Right cardiac atrium (tissue), 5 donors: ENCODE measurements around the gene VWA7. TPM values are rescaled to one million over a fixed set of nuclear protein-coding genes. Genes with fewer than 3 reads are reported as not detected.

ENCODE experiments used
- ATAC-seq, 2 donors: fragments of 200-7000 bp; cut with Tn5 transposase; one replicate each; pipeline versions ENCODE4 v1.8.0 to v1.9.1; 2020; ENCODE audit warnings: moderate library complexity in 2 of 2, mild to moderate bottlenecking in 1 of 2
- DNase-seq, 3 donors: peaks; one replicate each; pipeline ENCODE4 v3.0.0-alpha.2; 2020
- H3K27ac ChIP-seq: one replicate; pipeline ENCODE4 v1.5.1; 2013; ENCODE audit warnings: mild to moderate bottlenecking, low read length, control low read depth, moderate library complexity
- H3K27me3 ChIP-seq: one replicate; pipeline ENCODE4 v1.6.1; 2013; ENCODE audit not compliant: control insufficient read depth, insufficient read depth
- H3K4me1 ChIP-seq: one replicate; pipeline ENCODE4 v1.6.1; 2013; ENCODE audit warnings: low read length; ENCODE audit not compliant: control insufficient read depth, insufficient read depth
- H3K4me3 ChIP-seq: one replicate; pipeline ENCODE4 v1.5.1; 2013; ENCODE audit warnings: low read length, control low read depth
- H3K9me3 ChIP-seq: one replicate; pipeline ENCODE4 v1.6.1; 2013; ENCODE audit warnings: low read length; ENCODE audit not compliant: control insufficient read depth
- whole genome bisulfite sequencing: extraction: QIAGEN DNeasy Blood & Tissue Kit; methylation state at CpG from one replicate; pipeline ENCODE4 v1.1.7; 2013; 5-methylcytosine and 5-hydroxymethylcytosine counted together
- intact Hi-C, 4 donors: fragments of 100-400 bp; cut with DNase I; formaldehyde crosslinking; loops; one replicate each; pipeline versions ENCODE4 v1.11.0 to v1.14.0; 2022 to 2023
- polyA plus RNA-seq: library from polyadenylated mRNA; stranded (reverse); fragments of 200-250 nt; gene quantifications from one replicate; pipeline ENCODE4 v1.2.3, GENCODE V29; 2013
- total RNA-seq, 4 donors: library from RNA; stranded (reverse); fragmentation: NEBNext Ultra II Directional; extraction: Animal tissue kit (Norgen Biotek cat#: 25700); gene quantifications; one replicate each; pipeline ENCODE4 v1.2.1, GENCODE V29; 2021
- donor health status: healthy with polysubstance abuse.
- donor health status: DM: no; HTN: yes; CAD: no.
- donor health status: DM: no; HTN: no; CAD: no.
- donor health status: DM: no; HTN: yes; CAD: no; lungs with severe emphysema.
- donor health status: DM: yes; HTN: yes; CAD: no.

The VWA7 gene
- total and polyA plus RNA-seq, 5 donors, result 3.2 to 12.8 (median 7.0) TPM

- WGBS, result 84% methylated on average over 3 of the region's 3 CpGs
- intact Hi-C loops, result loop anchor here in 1 of 4 donors (5.0 kb wide), 1 partner anchor 49 kb away; no protein-coding TSS in a partner anchor
- no peak for ATAC-seq
These were observed 34.2 kb downstream of the VWA7 start for GRCh38 chr6:31742894-31743293.

DNA sequence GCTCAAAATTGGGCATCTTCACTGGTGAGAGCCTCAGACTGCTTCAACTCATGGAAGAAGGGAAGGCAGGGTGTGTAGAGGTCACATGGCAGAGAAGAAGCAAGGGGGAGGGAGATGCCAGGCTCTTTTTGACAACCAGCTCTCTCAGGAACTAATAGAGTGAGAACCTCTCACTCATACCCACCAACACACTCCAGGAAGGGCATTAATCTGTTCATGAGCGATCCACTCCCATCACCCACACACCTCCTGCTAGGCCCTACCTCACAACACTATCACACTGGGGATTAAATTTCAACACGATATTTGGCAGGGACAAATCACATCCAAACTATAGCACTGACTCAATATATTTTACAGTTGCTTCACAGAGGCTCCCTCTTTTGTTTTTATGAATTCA is 35.3 kb downstream of the VWA7 start:
- Histone ChIP-seq H3K9me3 (no peaks in the 10 kb centered on the region), H3K27ac (no peak overlapping the region), H3K27me3 (no peaks in the 10 kb centered on the region), H3K4me3 (no peak overlapping the region), H3K4me1 (peaks cover 1% of the 10 kb centered on the region)
- intact Hi-C loops, result loop anchor here in 1 of 4 donors (5.0 kb wide), 1 partner anchor 50 kb away; no protein-coding TSS in a partner anchor
- ATAC-seq (no peak), DNase-seq (no peak)
- 82% methylated on average over 2 of the region's 2 CpGs for WGBS

More at GRCh38 chr6:31742894-31743293, 34.2 kb downstream of the VWA7 start:
- Histone ChIP-seq H3K27me3 (no peaks in the 10 kb centered on the region), H3K4me3 (no peak overlapping the region), H3K4me1 (no peaks in the 10 kb centered on the region), H3K27ac (no peak overlapping the region), H3K9me3 (no peaks in the 10 kb centered on the region)
- no peak for DNase-seq

- Histone ChIP-seq H3K4me3 (peak overlapping the region; percentile 66), H3K27ac (peak overlapping the region; percentile 46), H3K4me1 (peaks cover 3% of the 10 kb centered on the region), H3K9me3 (no peaks in the 10 kb centered on the region), H3K27me3 (no peaks in the 10 kb centered on the region)
- peak in 2 of 3 donors; percentile 62 to 72 for DNase-seq
- peak in 1 of 2 donors; percentile 1 for ATAC-seq
- 15% methylated on average over 29 of the region's 29 CpGs for WGBS
- intact Hi-C loops, result loop anchor here in 1 of 4 donors (5.0 kb wide), 1 partner anchor 52 kb away; no protein-coding TSS in a partner anchor
These were observed 36.5 kb downstream of the VWA7 start for GRCh38 chr6:31740397-31741223.

DNA sequence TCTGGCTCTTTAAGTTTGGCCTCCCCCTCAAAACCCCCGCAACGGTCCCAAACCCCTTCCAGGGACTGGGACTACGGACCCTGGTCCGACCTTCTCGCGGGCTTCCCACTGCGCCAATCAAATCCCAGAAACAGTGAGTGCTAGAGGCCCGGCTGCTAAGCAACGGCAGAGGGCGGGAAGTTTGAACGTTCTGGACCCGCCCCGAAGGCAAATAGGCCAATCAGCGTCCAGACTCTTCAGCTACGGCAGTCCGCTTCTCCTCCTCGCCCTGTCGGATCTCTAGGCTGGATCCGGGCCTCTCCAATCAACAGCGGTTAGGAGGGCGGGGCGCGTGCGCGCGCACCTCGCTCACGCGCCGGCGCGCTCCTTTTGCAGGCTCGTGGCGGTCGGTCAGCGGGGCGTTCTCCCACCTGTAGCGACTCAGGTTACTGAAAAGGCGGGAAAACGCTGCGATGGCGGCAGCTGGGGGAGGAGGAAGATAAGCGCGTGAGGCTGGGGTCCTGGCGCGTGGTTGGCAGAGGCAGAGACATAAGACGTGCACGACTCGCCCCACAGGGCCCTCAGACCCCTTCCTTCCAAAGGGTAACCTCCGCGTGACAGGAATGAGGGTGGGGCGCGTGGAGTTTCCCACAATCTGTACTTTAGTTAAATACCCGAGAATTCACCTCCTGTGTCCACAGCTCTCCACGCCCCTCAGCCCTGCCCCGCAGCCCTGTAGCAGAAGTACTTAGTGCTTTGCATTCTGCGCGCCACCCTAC is 37.3 kb downstream of the VWA7 start, which contains the start of gene MSH5:
MSH5 (plus strand) TSS at position 367 of the 758 bp plus-strand sequence. CDS start 462 bp downstream, outside the sequence.
- H3K27ac ChIP-seq, result peak within 1 kb of the TSS; percentile 46

GRCh38 chr6:31737991-31738979 is 38.8 kb downstream of the VWA7 start:
- 24% methylated on average over 6 of the region's 6 CpGs for WGBS
- Histone ChIP-seq H3K9me3 (no peaks in the 10 kb centered on the region), H3K27me3 (no peaks in the 10 kb centered on the region), H3K27ac (peak overlapping the region; percentile 34), H3K4me1 (peaks cover 9% of the 10 kb centered on the region), H3K4me3 (no peak overlapping the region)
- DNase-seq, result peak in 1 of 3 donors; percentile 77
- ATAC-seq, result peak in 1 of 2 donors; percentile 7
- intact Hi-C loops, result loop anchor here in 2 of 4 donors (5.0 to 10.0 kb wide), 2 partner anchors 34 to 97 kb away; no protein-coding TSS in a partner anchor

More for the DNA sequence above, 37.3 kb downstream of the VWA7 start, which contains the start of gene MSH5:
- Histone ChIP-seq H3K4me3 (peak within 1 kb of the TSS; percentile 66), H3K9me3 (no peaks in the 10 kb centered on the region), H3K4me1 (peaks cover 3% of the 10 kb centered on the region), H3K27me3 (no peaks in the 10 kb centered on the region)
- peak; percentile 98 to 99 (median 99) for DNase-seq
- intact Hi-C loops, result loop anchor here in 3 of 4 donors (5.0 to 10.0 kb wide), 3 partner anchors 32 to 95 kb away; no protein-coding TSS in a partner anchor
- WGBS, result under 1% methylated on average over 58 of the region's 58 CpGs
- ATAC-seq, result peak; percentile 95 to 96

DNA sequence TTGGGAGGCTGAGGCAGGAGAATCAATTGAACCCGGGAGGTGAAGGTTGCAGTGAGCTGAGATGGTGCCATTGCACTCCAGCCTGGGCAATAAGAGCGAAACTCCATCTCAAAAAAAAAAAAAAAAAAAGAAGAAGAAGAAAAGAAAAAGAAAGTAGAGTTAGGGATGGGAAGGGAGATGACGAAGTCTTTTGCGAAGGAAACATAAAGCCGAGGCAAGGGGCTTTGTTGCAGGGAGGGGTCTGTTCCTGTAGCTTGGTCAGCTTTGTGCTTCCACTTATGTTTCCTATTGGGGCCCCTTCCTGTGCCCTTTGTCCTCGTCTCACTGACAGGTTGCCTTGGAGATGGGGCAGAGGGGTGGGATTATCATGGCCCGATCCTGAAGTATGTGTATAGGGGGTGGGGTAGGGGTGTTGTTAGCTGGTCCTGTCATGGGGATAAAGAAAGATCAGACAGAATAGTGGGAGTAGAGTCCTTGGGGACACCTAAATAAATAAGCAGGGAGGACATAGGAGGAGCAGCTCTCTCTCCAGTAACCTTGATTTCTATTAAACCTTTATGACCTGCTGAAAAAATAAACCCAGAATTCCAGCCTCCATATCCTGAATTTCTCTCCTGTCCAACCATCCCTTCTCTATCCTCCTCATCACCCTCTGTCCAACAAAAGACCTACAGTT is 39.7 kb downstream of the VWA7 start:
- 50% methylated on average over 7 of the region's 7 CpGs for WGBS
- peaks cover 9% of the 10 kb centered on the region for H3K4me1 ChIP-seq
- no peak for ATAC-seq
- intact Hi-C loops, result loop anchor here in 2 of 4 donors (5.0 to 10.0 kb wide), 2 partner anchors 35 to 97 kb away; no protein-coding TSS in a partner anchor
- H3K9me3 ChIP-seq, result no peaks in the 10 kb centered on the region
- H3K27me3 ChIP-seq, result no peaks in the 10 kb centered on the region
- H3K27ac ChIP-seq, result peak overlapping the region; percentile 37
- DNase-seq, result no peak
- H3K4me3 ChIP-seq, result no peak overlapping the region

- no peaks in the 10 kb centered on the region for H3K9me3 ChIP-seq
- H3K27me3 ChIP-seq, result no peaks in the 10 kb centered on the region
- H3K4me1 ChIP-seq, result peaks cover 9% of the 10 kb centered on the region
- no peak for ATAC-seq
- peak overlapping the region; percentile 86 for H3K4me3 ChIP-seq
- 37% methylated on average over 10 of the region's 10 CpGs for WGBS
- peak overlapping the region; percentile 49 for H3K27ac ChIP-seq
- DNase-seq, result peak in 2 of 3 donors; percentile 58 to 62
- intact Hi-C loops, result loop anchor here in 2 of 4 donors (5.0 to 10.0 kb wide), 2 partner anchors 35 to 98 kb away; no protein-coding TSS in a partner anchor
These were observed 40.3 kb downstream of the VWA7 start for GRCh38 chr6:31736768-31737314.

GRCh38 chr6:31736021-31736767 is 40.9 kb downstream of the VWA7 start, which contains the start of gene CLIC1:
Gene CLIC1, minus strand, starts transcription at chr6:31736530. Its CDS starts 230 bp downstream, at chr6:31736300.
- intact Hi-C loops, result loop anchor here in 2 of 4 donors (5.0 to 10.0 kb wide), 2 partner anchors 36 to 99 kb away; no protein-coding TSS in a partner anchor
- Histone ChIP-seq H3K27ac (peak within 1 kb of the TSS; percentile 49), H3K4me1 (peaks cover 9% of the 10 kb centered on the region), H3K4me3 (peak within 1 kb of the TSS; percentile 86), H3K9me3 (no peaks in the 10 kb centered on the region), H3K27me3 (no peaks in the 10 kb centered on the region)
- DNase-seq (peak; percentile 91 to 94 (median 94)), ATAC-seq (peak; percentile 73 to 76)
- WGBS, result 0% methylated on average over 24 of the region's 24 CpGs
